B cell (primary cell): ENCODE data around the gene SEC24A. TPM values are rescaled to one million over a fixed set of nuclear protein-coding genes. Genes with fewer than 3 reads are reported as not detected.
"Not testable (repeated sequence)": the region's sequence is repeated elsewhere in the genome, so short reads cannot be mapped to it uniquely, and the experiment has no call there.

Experiments used
- ATAC-seq: fragments of 200-7000 bp; cut with Tn5 transposase; one replicate; pipeline ENCODE4 v1.10.0; 2021; ENCODE audit warnings: low read depth, mild to moderate bottlenecking, moderate number of reproducible peaks, moderate library complexity
- CTCF ChIA-PET: fragments of 350-600 bp; sonication (Branson Sonifier 250); formaldehyde crosslinking; loops from one replicate; lab custom pipeline; 2021; ENCODE audit warnings: antibody characterized with exemption, inconsistent platforms; lab: Charles Lee
- POLR2A ChIA-PET: fragments of 350-600 bp; sonication (Branson Sonifier 250); formaldehyde crosslinking; loops from one replicate; lab custom pipeline; 2021; ENCODE audit warnings: antibody characterized with exemption; lab: Charles Lee
- DNase-seq: peaks from one replicate; pipeline ENCODE4 v3.0.0; 2013
- H2AFZ ChIP-seq: 2 replicates; pipeline ENCODE4 v1.6.1; 2012; ENCODE audit warnings: mild to moderate bottlenecking, low read depth, low read length; ENCODE audit not compliant: insufficient read depth, poor library complexity, severe bottlenecking
- H3K27ac ChIP-seq, 2 donors: 1 replicate in 1 of 2; 2 replicates in 1 of 2; pipeline ENCODE4 v1.5.1; 2012 to 2013; ENCODE audit warnings: low read length in 2 of 2, mild to moderate bottlenecking in 2 of 2, moderate library complexity in 1 of 2
- H3K27me3 ChIP-seq, 4 experiments: fragments of 200-600 bp in 1 of 4; sonication (generic) in 1 of 4; replicated peaks in 1 of 4; 1 replicate in 2 of 4; 2 replicates in 2 of 4; pipeline versions ENCODE4 v1.6.1 to v1.7.0; 2013 to 2016; ENCODE audit warnings: low read length in 3 of 4, mild to moderate bottlenecking in 2 of 4, mixed read lengths in 1 of 4, moderate library complexity in 1 of 4; ENCODE audit not compliant: insufficient read depth in 4 of 4, control insufficient read depth in 3 of 4; ENCODE audit errors: control extremely low read depth in 1 of 4
- H3K36me3 ChIP-seq, 2 experiments: replicated peaks in 1 of 2; 1 replicate in 1 of 2; 2 replicates in 1 of 2; pipeline versions ENCODE4 v1.6.1 to v1.7.1; 2013; ENCODE audit warnings: low read length in 1 of 2; ENCODE audit not compliant: insufficient read depth in 2 of 2, control insufficient read depth in 1 of 2; ENCODE audit errors: control extremely low read depth in 1 of 2, extremely low read depth in 1 of 2
- H3K4me1 ChIP-seq, 2 donors: fragments of 200-600 bp in 1 of 2; sonication (generic) in 1 of 2; 1 replicate in 1 of 2; 2 replicates in 1 of 2; pipeline versions ENCODE4 v1.5.1 to v1.6.1; 2013 to 2017; ENCODE audit warnings: low read length in 2 of 2; ENCODE audit not compliant: control insufficient read depth in 2 of 2, insufficient read depth in 2 of 2
- H3K4me2 ChIP-seq: replicated peaks from 2 replicates; pipeline ENCODE3; 2012; ENCODE audit warnings: mild to moderate bottlenecking, low read depth, low read length; ENCODE audit not compliant: poor library complexity, severe bottlenecking
- H3K4me3 ChIP-seq, 5 experiments: fragments of 200-600 bp in 1 of 5; sonication (generic) in 1 of 5; 1 replicate in 3 of 5; 2 replicates in 2 of 5; pipeline versions ENCODE4 v1.5.1 to v1.7.0; 2011 to 2016; ENCODE audit warnings: low read length in 4 of 5, mild to moderate bottlenecking in 4 of 5, low read depth in 2 of 5, control low read depth in 1 of 5, moderate library complexity in 1 of 5; ENCODE audit not compliant: insufficient read depth in 1 of 5; ENCODE audit errors: control extremely low read depth in 1 of 5, extremely low read depth in 1 of 5
- H3K79me2 ChIP-seq: fragments of 200-600 bp; sonication (generic); one replicate; pipeline ENCODE4 v1.6.0; 2016; ENCODE audit warnings: low read length; ENCODE audit not compliant: control insufficient read depth, insufficient read depth
- H3K9ac ChIP-seq: fragments of 200-600 bp; sonication (generic); 2 replicates; pipeline ENCODE4 v1.6.1; 2017; ENCODE audit warnings: mild to moderate bottlenecking, low read length, moderate library complexity
- H3K9me3 ChIP-seq, 3 donors: one replicate each; pipeline versions ENCODE4 v1.6.1 to v1.7.1; 2013; ENCODE audit warnings: low read length in 2 of 3; ENCODE audit not compliant: control insufficient read depth in 2 of 3, insufficient read depth in 1 of 3; ENCODE audit errors: control extremely low read depth in 1 of 3
- H4K20me1 ChIP-seq: 2 replicates; pipeline ENCODE4 v1.6.0; 2012; ENCODE audit warnings: mild to moderate bottlenecking, low read length; ENCODE audit not compliant: insufficient read depth, control insufficient read depth, poor library complexity, severe bottlenecking
- H3K27ac Mint-ChIP-seq: one replicate; pipeline ENCODE4 v1.8.0; 2021; ENCODE audit warnings: mixed read lengths
- H3K27me3 Mint-ChIP-seq: one replicate; pipeline ENCODE4 v1.8.0; 2021; ENCODE audit warnings: mixed read lengths
- H3K4me1 Mint-ChIP-seq: one replicate; pipeline ENCODE4 v1.8.0; 2021; ENCODE audit warnings: mixed read lengths
- H3K4me3 Mint-ChIP-seq: one replicate; pipeline ENCODE4 v1.8.0; 2021; ENCODE audit warnings: mixed read lengths
- H3K9me3 Mint-ChIP-seq: one replicate; pipeline ENCODE4 v1.8.0; 2022; ENCODE audit warnings: mixed read lengths; ENCODE audit not compliant: insufficient read depth
- EZH2 ChIP-seq: IDR thresholded peaks from 2 replicates; pipeline ENCODE4 v1.6.1; 2012; ENCODE audit warnings: borderline replicate concordance, low read depth, mild to moderate bottlenecking, moderate library complexity, low read length; ENCODE audit not compliant: insufficient read depth, poor library complexity, severe bottlenecking
- WGBS: methylation state at CpG from one replicate; pipeline ENCODE4 v1.1.5; 2013; ENCODE audit warnings: missing lambda C conversion rate; ENCODE audit not compliant: insufficient coverage; 5-methylcytosine and 5-hydroxymethylcytosine counted together
- intact Hi-C: fragments of 100-400 bp; cut with micrococcal nuclease; formaldehyde crosslinking; loops from one replicate; pipeline ENCODE4 v1.10.0; 2022
- polyA minus RNA-seq: library from RNA; depleted of rRNA, polyadenylated mRNA; stranded (reverse); fragments of >200 nt; gene quantifications from 2 replicates; pipeline ENCODE4 v1.2.3, GENCODE V29; 2012
- polyA plus RNA-seq: library from polyadenylated mRNA; depleted of rRNA; stranded (reverse); fragments of >200 nt; gene quantifications from 2 replicates; pipeline ENCODE4 v1.2.3, GENCODE V29; 2012
- total RNA-seq, 2 donors: library from RNA; stranded (reverse); fragments of 120-200 nt in 1 of 2; gene quantifications; 1 replicate in 1 of 2; 2 replicates in 1 of 2; pipeline versions ENCODE4 v1.2.3 to v1.2.4, GENCODE V29; 2013 to 2022
- TF ChIP-seq, protein P1 (sequence below): fragments of 200-600 bp; IDR thresholded peaks from one replicate; pipeline ENCODE4 v1.8.0; 2022; ENCODE audit warnings: antibody characterized with exemption, mild to moderate bottlenecking

SEC24A gene
- total RNA-seq = 13.0 and 14.3 TPM in 2 replicates
- 7.5 TPM for total RNA-seq (2013)
- 6.9 and 8.0 TPM in 2 replicates for polyA plus RNA-seq
- polyA minus RNA-seq = 5.2 and 9.8 TPM in 2 replicates

DNA sequence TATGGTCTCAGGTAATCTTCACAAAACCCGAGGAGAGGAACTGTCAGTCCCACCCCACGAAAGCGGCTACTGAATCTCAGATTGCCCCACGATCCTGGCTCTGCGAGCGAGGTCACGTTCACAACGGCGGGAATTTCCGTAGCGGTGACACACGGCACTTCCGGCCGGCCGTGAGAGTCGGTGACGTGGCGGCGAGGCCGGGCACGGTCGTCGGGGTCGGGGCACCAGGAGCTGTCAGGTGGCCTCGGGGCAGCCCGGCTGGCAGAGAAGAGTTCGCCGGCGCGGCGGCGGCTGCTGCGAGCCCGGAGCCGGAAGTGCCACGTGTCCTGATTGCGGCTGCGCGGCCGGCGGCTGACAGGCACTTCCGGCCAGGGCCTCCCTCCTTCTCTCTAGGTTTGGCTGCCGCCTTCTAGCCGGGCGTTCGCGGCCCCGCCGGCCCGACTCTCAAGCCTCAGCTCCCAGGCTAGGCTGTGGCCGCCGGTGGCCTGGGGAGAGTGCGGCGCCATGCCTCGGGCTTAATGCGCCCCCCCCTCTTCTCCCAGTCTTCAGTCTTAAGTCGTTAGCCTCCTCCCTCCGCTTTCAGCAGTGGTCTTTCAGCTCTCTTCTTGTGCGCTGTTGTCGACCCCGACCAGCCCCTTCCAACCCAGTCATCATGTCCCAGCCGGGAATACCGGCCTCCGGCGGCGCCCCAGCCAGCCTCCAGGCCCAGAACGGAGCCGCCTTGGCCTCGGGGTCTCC, at the start of gene SEC24A:
Gene SEC24A, plus strand, starts transcription at position 361 of the 738 bp plus-strand sequence. Its CDS starts 292 bp downstream, at position 653.
- ChIA-PET POLR2A (interaction anchor here (0.8 to 1.4 kb wide), 4 partner anchors 18 to 423 kb away, joined by 3 to 5 read pairs (median 4); partner anchors contain the start of genes CAMLG and PPP2CA), CTCF (interaction anchor here (1.1 kb wide), 1 partner anchor 14 kb away, joined by 3 read pairs; no protein-coding TSS in a partner anchor)
- Histone ChIP-seq H4K20me1 (peaks cover 19% of the 10 kb centered on the region), H3K4me1 (peaks cover 17 to 18% of the 10 kb centered on the region in 2 donors), H3K4me2 (peak within 1 kb of the TSS; percentile 94), H3K4me3 (peak within 1 kb of the TSS; percentile 80 to 91 (median 88)), H3K9me3 (no peaks in the 10 kb centered on the region), H2AFZ (peak within 1 kb of the TSS; percentile 77), H3K79me2 (peaks cover 46% of the 10 kb centered on the region), H3K27me3 (no peaks in the 10 kb centered on the region), H3K9ac (peak within 1 kb of the TSS; percentile 92), H3K27ac (peak within 1 kb of the TSS; percentile 94 to 99), H3K36me3 (no peaks in the 10 kb centered on the region)
- Mint-ChIP-seq H3K27me3 (no peaks in the 10 kb centered on the region), H3K4me3 (peak within 1 kb of the TSS; percentile 96), H3K9me3 (no peaks in the 10 kb centered on the region), H3K4me1 (peaks cover 24% of the 10 kb centered on the region), H3K27ac (peak within 1 kb of the TSS; percentile 94)
- peak; percentile 94 for DNase-seq
- no peak for TF ChIP-seq EZH2
- TF ChIP-seq, protein P1, sequence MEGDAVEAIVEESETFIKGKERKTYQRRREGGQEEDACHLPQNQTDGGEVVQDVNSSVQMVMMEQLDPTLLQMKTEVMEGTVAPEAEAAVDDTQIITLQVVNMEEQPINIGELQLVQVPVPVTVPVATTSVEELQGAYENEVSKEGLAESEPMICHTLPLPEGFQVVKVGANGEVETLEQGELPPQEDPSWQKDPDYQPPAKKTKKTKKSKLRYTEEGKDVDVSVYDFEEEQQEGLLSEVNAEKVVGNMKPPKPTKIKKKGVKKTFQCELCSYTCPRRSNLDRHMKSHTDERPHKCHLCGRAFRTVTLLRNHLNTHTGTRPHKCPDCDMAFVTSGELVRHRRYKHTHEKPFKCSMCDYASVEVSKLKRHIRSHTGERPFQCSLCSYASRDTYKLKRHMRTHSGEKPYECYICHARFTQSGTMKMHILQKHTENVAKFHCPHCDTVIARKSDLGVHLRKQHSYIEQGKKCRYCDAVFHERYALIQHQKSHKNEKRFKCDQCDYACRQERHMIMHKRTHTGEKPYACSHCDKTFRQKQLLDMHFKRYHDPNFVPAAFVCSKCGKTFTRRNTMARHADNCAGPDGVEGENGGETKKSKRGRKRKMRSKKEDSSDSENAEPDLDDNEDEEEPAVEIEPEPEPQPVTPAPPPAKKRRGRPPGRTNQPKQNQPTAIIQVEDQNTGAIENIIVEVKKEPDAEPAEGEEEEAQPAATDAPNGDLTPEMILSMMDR = no peak
- ATAC-seq = peak; percentile 83
- intact Hi-C loops = loop anchor here (1.0 to 10.0 kb wide), 11 partner anchors 16 to 1546 kb away; partner anchors contain the start of genes C5orf24, CAMLG, CDKL3 and DDX46
- under 1% methylated on average over 69 of the region's 69 CpGs for WGBS

DNA sequence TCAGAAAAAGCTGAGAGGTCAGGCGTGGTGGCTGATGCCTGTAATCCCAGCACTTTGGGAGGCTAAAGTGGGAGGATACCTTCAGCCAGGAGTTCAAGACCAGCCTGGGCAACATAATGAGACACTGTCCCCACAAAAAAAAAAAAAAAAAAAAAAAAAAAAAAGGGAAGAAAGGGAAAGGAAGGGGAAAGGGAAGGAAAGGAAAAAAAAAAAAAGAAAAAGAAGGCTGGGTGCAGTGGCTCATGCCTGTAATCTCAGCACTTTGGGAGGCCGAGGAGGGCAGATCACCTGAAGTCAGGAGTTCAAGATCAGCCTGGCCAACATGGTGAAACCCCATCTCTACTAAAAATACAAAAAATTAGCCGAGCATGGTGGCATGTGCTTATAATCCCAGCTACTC, 48.8 kb upstream of the SEC24A start:
- H3K4me2 ChIP-seq, H3K4me1 ChIP-seq, H3K4me3 Mint-ChIP-seq, ATAC-seq, POLR2A ChIA-PET, H3K9me3 Mint-ChIP-seq, H3K27me3 ChIP-seq, H4K20me1 ChIP-seq, H3K79me2 ChIP-seq, DNase-seq, H3K27me3 Mint-ChIP-seq, H3K9me3 ChIP-seq, H3K36me3 ChIP-seq, H3K27ac ChIP-seq, H2AFZ ChIP-seq, H3K27ac Mint-ChIP-seq, H3K4me3 ChIP-seq, H3K9ac ChIP-seq, H3K4me1 Mint-ChIP-seq: not testable (repeated sequence)
- CTCF ChIA-PET = interaction anchor here (5.0 kb wide), 1 partner anchor 14 kb away, joined by 22 read pairs; no protein-coding TSS in a partner anchor
- WGBS = no CpG with 5 or more reads among the region's 3 CpGs
- intact Hi-C loops = loop anchor here (5.0 kb wide), 1 partner anchor 1663 kb away; no protein-coding TSS in a partner anchor
